ENCODE data around the gene SLC25A21. TPM values are rescaled to one million over a fixed set of nuclear protein-coding genes. Genes with fewer than 3 reads are reported as not detected.

SLC25A21 gene
- total RNA-seq, 1 donor from 2014 or later: 0.56 TPM

DNA sequence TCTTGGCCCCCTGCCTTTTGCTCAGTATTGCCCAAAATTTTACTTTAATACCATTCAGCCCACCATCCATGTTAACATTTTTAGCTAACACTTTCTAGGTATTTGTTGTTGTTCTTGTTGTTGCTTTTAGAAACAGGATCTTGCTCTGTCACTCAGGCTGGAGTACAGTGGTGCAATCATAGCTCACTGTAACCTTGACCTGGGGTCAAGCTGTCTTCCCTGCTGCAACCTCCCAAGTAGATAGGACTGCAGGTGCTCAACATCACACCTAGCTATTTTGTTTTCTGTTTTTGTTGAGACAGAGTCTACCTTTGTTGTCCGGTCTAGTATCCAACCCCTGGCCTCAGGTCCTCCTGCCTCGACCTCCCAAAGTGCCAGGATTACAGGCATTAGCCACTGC, 29.3 kb upstream of the SLC25A21 start:
- TF ChIP-seq CTCF (IDR thresholded peaks at IDR 0.05): no peak
- H3K9me3 Mint-ChIP-seq (ENCODE audit: unreplicated experiment): no peaks in the 10 kb centered on the region
- H3K4me3 Mint-ChIP-seq (ENCODE audit: unreplicated experiment): no peak overlapping the region
- peaks cover 1% of the 10 kb centered on the region for H3K36me3 Mint-ChIP-seq (ENCODE audit: unreplicated experiment)
- DNase-seq (ENCODE audit: extremely low spot score, unreplicated experiment): no peak
- no peak overlapping the region for H3K27ac Mint-ChIP-seq (ENCODE audit: unreplicated experiment)
- no peaks in the 10 kb centered on the region for H3K27me3 Mint-ChIP-seq (ENCODE audit: unreplicated experiment)
- peaks cover 18% of the 10 kb centered on the region for H3K4me1 Mint-ChIP-seq (ENCODE audit: unreplicated experiment)

DNA sequence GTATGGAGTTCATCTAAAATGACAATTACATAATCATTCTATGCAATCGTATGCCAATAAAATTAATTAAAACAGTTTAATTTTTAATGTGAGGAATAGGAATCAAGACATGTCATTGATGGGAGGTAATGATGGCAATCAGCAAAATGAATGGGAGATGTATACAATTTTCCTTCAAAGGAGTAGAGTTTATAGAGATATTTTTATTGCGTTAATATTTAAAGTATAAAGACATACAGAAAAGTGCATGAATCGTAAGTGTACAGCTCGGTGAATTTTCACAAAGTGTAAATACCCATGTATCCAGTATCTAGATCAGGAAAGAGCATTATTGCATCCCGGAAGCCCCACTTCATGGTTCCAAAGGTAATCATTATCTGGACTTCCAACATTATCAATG, 26.5 kb upstream of the SLC25A21 start:
- Mint-ChIP-seq H3K4me3 (ENCODE audit: unreplicated experiment) (peak overlapping the region; percentile 96), H3K9me3 (ENCODE audit: unreplicated experiment) (no peaks in the 10 kb centered on the region), H3K36me3 (ENCODE audit: unreplicated experiment) (no peaks in the 10 kb centered on the region), H3K27me3 (ENCODE audit: unreplicated experiment) (peaks cover 6% of the 10 kb centered on the region), H3K4me1 (ENCODE audit: unreplicated experiment) (peaks cover 18% of the 10 kb centered on the region), H3K27ac (ENCODE audit: unreplicated experiment) (peak overlapping the region; percentile 98)
- no peak for TF ChIP-seq CTCF (IDR thresholded peaks at IDR 0.05)
- no peak for DNase-seq (ENCODE audit: extremely low spot score, unreplicated experiment)

DNA sequence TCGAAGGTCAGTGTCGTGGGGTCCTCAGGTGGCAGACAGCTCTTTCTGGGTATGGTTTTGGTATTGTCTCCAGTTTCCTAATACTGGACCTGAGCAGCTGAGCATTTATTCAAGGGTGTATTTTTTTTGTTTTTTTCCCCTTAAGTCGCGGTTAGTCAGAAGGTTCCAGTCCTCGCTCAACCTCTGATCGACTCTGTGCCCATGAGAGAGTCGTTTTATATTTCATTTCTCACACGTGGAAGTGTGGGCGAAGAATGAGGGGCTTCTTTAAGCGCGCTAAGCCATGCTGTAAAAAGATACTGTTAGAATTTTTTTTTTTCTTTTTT, 25.8 kb upstream of the SLC25A21 start:
- Mint-ChIP-seq H3K27ac (ENCODE audit: unreplicated experiment) (peak overlapping the region; percentile 98), H3K9me3 (ENCODE audit: unreplicated experiment) (no peaks in the 10 kb centered on the region), H3K27me3 (ENCODE audit: unreplicated experiment) (peaks cover 6% of the 10 kb centered on the region), H3K36me3 (ENCODE audit: unreplicated experiment) (no peaks in the 10 kb centered on the region), H3K4me1 (ENCODE audit: unreplicated experiment) (peaks cover 18% of the 10 kb centered on the region), H3K4me3 (ENCODE audit: unreplicated experiment) (peak overlapping the region; percentile 96)
- TF ChIP-seq CTCF (IDR thresholded peaks at IDR 0.05): no peak
- DNase-seq (ENCODE audit: extremely low spot score, unreplicated experiment): no peak

DNA sequence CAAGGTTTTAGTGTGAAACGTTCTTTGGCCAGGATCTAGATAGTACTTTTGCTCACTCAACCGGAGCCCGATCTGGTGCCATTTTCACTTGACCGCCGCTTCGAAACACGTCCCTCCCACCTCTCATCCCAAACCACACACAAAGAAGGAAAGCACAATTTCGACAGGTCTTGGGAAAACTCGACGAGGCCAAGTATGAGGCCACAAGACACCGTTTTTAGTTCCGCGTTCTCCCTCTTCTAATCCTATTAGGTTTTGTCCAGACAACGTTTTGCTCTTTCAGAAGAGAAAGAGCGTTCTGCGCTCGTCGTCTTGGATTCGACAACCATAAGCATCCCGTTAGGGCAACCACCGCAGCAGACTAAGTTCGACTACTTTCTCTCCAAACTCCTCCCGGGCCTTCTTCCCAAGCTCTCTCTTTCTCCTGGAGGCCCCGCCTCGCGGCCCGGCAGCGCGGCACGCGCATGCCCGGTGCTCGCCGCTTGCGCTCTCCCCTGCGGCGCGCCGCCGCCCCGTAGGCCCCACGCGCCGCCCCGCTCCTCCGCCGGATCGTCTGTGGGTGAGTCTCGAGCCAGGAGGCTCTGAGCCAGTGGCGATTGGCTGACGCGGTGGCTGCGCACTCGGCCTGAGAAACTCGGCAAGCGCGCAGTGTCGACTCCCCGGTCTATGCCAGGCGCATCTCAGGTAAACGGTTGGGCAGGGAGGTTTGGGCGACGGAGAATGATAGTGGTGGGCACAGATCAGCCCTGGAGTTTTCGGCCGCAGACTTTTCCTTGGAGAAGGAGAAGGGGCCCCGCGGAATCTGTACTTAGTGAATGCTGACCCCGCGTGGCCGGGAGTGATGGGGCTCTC, 25.2 kb upstream of the SLC25A21 start, which contains the start of gene MIPOL1:
Gene MIPOL1, plus strand, starts transcription at position 517 of the 852 bp plus-strand sequence. CDS start 49,952 bp downstream, outside the sequence.
- Mint-ChIP-seq H3K9me3 (ENCODE audit: unreplicated experiment) (no peaks in the 10 kb centered on the region), H3K4me3 (ENCODE audit: unreplicated experiment) (peak within 1 kb of the TSS; percentile 96), H3K36me3 (ENCODE audit: unreplicated experiment) (no peaks in the 10 kb centered on the region), H3K27me3 (ENCODE audit: unreplicated experiment) (peaks cover 12% of the 10 kb centered on the region), H3K27ac (ENCODE audit: unreplicated experiment) (peak within 1 kb of the TSS; percentile 98), H3K4me1 (ENCODE audit: unreplicated experiment) (peaks cover 18% of the 10 kb centered on the region)
- peak; percentile 48 for TF ChIP-seq CTCF (IDR thresholded peaks at IDR 0.05)
- peak; percentile 96 for DNase-seq (ENCODE audit: extremely low spot score, unreplicated experiment)

- Mint-ChIP-seq H3K9me3 (ENCODE audit: unreplicated experiment) (no peaks in the 10 kb centered on the region), H3K27me3 (ENCODE audit: unreplicated experiment) (peaks cover 18% of the 10 kb centered on the region), H3K27ac (ENCODE audit: unreplicated experiment) (peak overlapping the region; percentile 98), H3K36me3 (ENCODE audit: unreplicated experiment) (no peaks in the 10 kb centered on the region), H3K4me3 (ENCODE audit: unreplicated experiment) (peak overlapping the region; percentile 96), H3K4me1 (ENCODE audit: unreplicated experiment) (peaks cover 18% of the 10 kb centered on the region)
- TF ChIP-seq CTCF (IDR thresholded peaks at IDR 0.05): no peak
- DNase-seq (ENCODE audit: extremely low spot score, unreplicated experiment): no peak
These were observed 24.4 kb upstream of the SLC25A21 start for GRCh38 chr14:37196604-37197420.
